GM12878 (cell line): Measurements from ENCODE around the gene AKT1. TPM values are rescaled to one million over a fixed set of nuclear protein-coding genes. Genes with fewer than 3 reads are reported as not detected.

ENCODE experiments used
- NR2C1 ChIP-seq: fragments of 450-650 bp; IDR thresholded peaks from 2 replicates; pipeline ENCODE4 v1.6.1; 2017; ENCODE audit warnings: antibody characterized with exemption, mild to moderate bottlenecking, moderate library complexity
- SIX5 ChIP-seq: IDR thresholded peaks from 2 replicates; pipeline ENCODE4 v1.6.1; 2011; ENCODE audit warnings: mild to moderate bottlenecking, low read depth, low read length, moderate library complexity; ENCODE audit not compliant: severe bottlenecking
- ZBTB11 ChIP-seq: fragments of 450-650 bp; formaldehyde crosslinking; IDR thresholded peaks from 2 replicates; pipeline ENCODE4 v1.5.0; 2022; ENCODE audit warnings: mild to moderate bottlenecking, missing genetic modification characterization
- ZBTB33 ChIP-seq: fragments of 450-650 bp; IDR thresholded peaks from 2 replicates; pipeline ENCODE4 v1.6.1; 2017; ENCODE audit warnings: mild to moderate bottlenecking
- polyA plus RNA-seq, 11 experiments: library from polyadenylated mRNA; depleted of rRNA in 4 of 11; unstranded in 6 of 11; stranded (reverse) in 5 of 11; fragments of >200 nt; fragmentation: Nextera tagmentation in 4 of 11; fragmentation: Illumina TruSeq in 1 of 11; extraction: Ambion mirVana in 4 of 11; extraction: Trizol in 1 of 11; gene quantifications; 1 replicate in 1 of 11; 2 replicates in 10 of 11; pipeline versions ENCODE4 v1.2.1 to v1.2.3, GENCODE V29; 2011 to 2016; ENCODE audit warnings: inconsistent platforms in 2 of 11, missing spikeins in 2 of 11, low read depth in 1 of 11
- total RNA-seq, 4 experiments: library from RNA; depleted of rRNA in 3 of 4; stranded (reverse); fragments of >200 nt in 3 of 4; fragmentation: Illumina TruSeq in 1 of 4; extraction: Trizol in 1 of 4; gene quantifications; 2 replicates each; pipeline versions ENCODE4 v1.2.1 to v1.2.3, GENCODE V29; 2013 to 2021

The AKT1 gene
- total and polyA plus RNA-seq, 10 of the 15 experiments (the other 5 are each of a cell fraction or from before 2014, with no cell fraction given): 0.63 to 110 (median 58.9) TPM

- no peak for TF ChIP-seq ZBTB33
- no peak for TF ChIP-seq NR2C1
- no peak for TF ChIP-seq SIX5
- no peak for TF ChIP-seq ZBTB11 (CRISPR knock-in tag)
Measured at GRCh38 chr14:104753528-104754212, 41.9 kb downstream of the AKT1 start (continued).
